Aorta (tissue), 5 donors: ENCODE results near the gene TRIM54. TPM values are rescaled to one million over a fixed set of nuclear protein-coding genes. Genes with fewer than 3 reads are reported as not detected.
"Not testable (repeated sequence)": the region's sequence is repeated elsewhere in the genome, so short reads cannot be mapped to it uniquely, and the experiment has no call there.

ENCODE experiments used
- ATAC-seq: fragments of 200-7000 bp; cut with Tn5 transposase; one replicate; pipeline ENCODE4 v1.9.1; 2022; ENCODE audit warnings: moderate library complexity; ENCODE audit not compliant: low FRiP score
- DNase-seq, 2 donors: peaks; one replicate each; pipeline ENCODE4 v3.0.0-alpha.2; 2020
- H3K27ac ChIP-seq, 2 donors: one replicate each; pipeline ENCODE4 v1.5.1; 2013; ENCODE audit warnings: low read length in 2 of 2, mild to moderate bottlenecking in 2 of 2, moderate library complexity in 2 of 2, control low read depth in 1 of 2, inconsistent platforms in 1 of 2, low read depth in 1 of 2
- H3K27me3 ChIP-seq, 2 donors: one replicate each; pipeline ENCODE4 v1.6.1; 2013; ENCODE audit warnings: control low read depth in 1 of 2, low read length in 1 of 2, mild to moderate bottlenecking in 1 of 2, moderate library complexity in 1 of 2; ENCODE audit not compliant: insufficient read depth in 2 of 2, control insufficient read depth in 1 of 2
- H3K36me3 ChIP-seq, 2 donors: one replicate each; pipeline ENCODE4 v1.6.1; 2013; ENCODE audit warnings: control low read depth in 1 of 2, low read length in 1 of 2, mild to moderate bottlenecking in 1 of 2; ENCODE audit not compliant: insufficient read depth in 2 of 2, control insufficient read depth in 1 of 2
- H3K4me1 ChIP-seq, 2 donors: one replicate each; pipeline ENCODE4 v1.6.1; 2013; ENCODE audit warnings: low read length in 2 of 2, control low read depth in 1 of 2, mild to moderate bottlenecking in 1 of 2, moderate library complexity in 1 of 2; ENCODE audit not compliant: insufficient read depth in 2 of 2, control insufficient read depth in 1 of 2
- H3K4me3 ChIP-seq, 2 donors: one replicate each; pipeline ENCODE4 v1.5.1; 2013; ENCODE audit warnings: low read length in 2 of 2, control low read depth in 1 of 2, mild to moderate bottlenecking in 1 of 2
- H3K9me3 ChIP-seq: one replicate; pipeline ENCODE4 v1.6.1; 2013; ENCODE audit warnings: mild to moderate bottlenecking, low read length; ENCODE audit not compliant: control insufficient read depth
- WGBS, 2 donors: extraction: QIAGEN DNeasy Blood & Tissue Kit; methylation state at CpG; one replicate each; pipeline ENCODE4 v1.1.7; 2013; 5-methylcytosine and 5-hydroxymethylcytosine counted together
- intact Hi-C, 2 donors: fragments of 100-400 bp; cut with DNase I; formaldehyde crosslinking; loops; one replicate each; pipeline versions ENCODE4 v1.14.2 to v1.15.0; 2022
- polyA plus RNA-seq, 2 donors: library from polyadenylated mRNA; stranded (reverse); fragments of 200-250 nt; gene quantifications; one replicate each; pipeline ENCODE4 v1.2.3, GENCODE V29; 2013
- total RNA-seq, 2 donors: library from RNA; stranded (reverse); fragmentation: NEBNext Ultra II Directional; extraction: Animal tissue kit (Norgen Biotek cat#: 25700); gene quantifications; one replicate each; pipeline ENCODE4 v1.2.1, GENCODE V29; 2021
- donor health status: healthy with polysubstance abuse.
- donor health status: Bipolar disorder and iron deficiency.
- donor health status: DM: no; HTN: no; CAD: no.
- donor health status: DM: no; HTN: no; CAD: no.
- donor health status: DM: yes; HTN: yes; CAD: no.

The TRIM54 gene
- total and polyA plus RNA-seq, 4 donors: 0.18 to 5.0 (median 0.88) TPM

- WGBS, 2 donors: 9 to 18% methylated on average over 3 of the region's 3 CpGs
- ATAC-seq: no peak
- Histone ChIP-seq H3K27ac (no peak overlapping the region), H3K9me3 (no peaks in the 10 kb centered on the region), H3K27me3 (no peaks in the 10 kb centered on the region), H3K4me1 (peaks cover 0 to 4% of the 10 kb centered on the region in 2 donors), H3K36me3 (no peaks in the 10 kb centered on the region), H3K4me3 (no peak overlapping the region)
- DNase-seq: no peak
- intact Hi-C loops: loop anchor here in 1 of 2 donors (10.0 kb wide), 1 partner anchor 324 kb away; no protein-coding TSS in a partner anchor
Measured at GRCh38 chr2:27288610-27289009, 6.4 kb downstream of the TRIM54 start.

- intact Hi-C loops: no loop called here
- Histone ChIP-seq H3K4me3 (no peak overlapping the region), H3K4me1 (peaks cover 0 to 4% of the 10 kb centered on the region in 2 donors), H3K36me3 (no peaks in the 10 kb centered on the region), H3K27me3 (no peaks in the 10 kb centered on the region), H3K9me3 (no peaks in the 10 kb centered on the region), H3K27ac (no peak overlapping the region)
- ATAC-seq: no peak
- WGBS, 2 donors: 85 to 92% methylated on average over 5 of the region's 5 CpGs
- no peak for DNase-seq
Measured at GRCh38 chr2:27290549-27290948, 8.3 kb downstream of the TRIM54 start.

- Histone ChIP-seq H3K27me3 (no peaks in the 10 kb centered on the region), H3K27ac (no peak overlapping the region), H3K36me3 (no peaks in the 10 kb centered on the region), H3K4me1 (peaks cover 0 to 4% of the 10 kb centered on the region in 2 donors), H3K9me3 (no peaks in the 10 kb centered on the region), H3K4me3 (no peak overlapping the region)
- intact Hi-C loops: no loop called here
- ATAC-seq: no peak
- no peak for DNase-seq
- 20 to 21% methylated on average over 6 of the region's 6 CpGs for WGBS, 2 donors
Measured at GRCh38 chr2:27291865-27292264, 9.6 kb downstream of the TRIM54 start.

GRCh38 chr2:27294928-27295327 lies 12.7 kb downstream of the TRIM54 start:
- WGBS, 2 donors: 87 to 88% methylated on average over 8 of the region's 8 CpGs
- H3K4me3 ChIP-seq: no peak overlapping the region
- H3K9me3 ChIP-seq: no peaks in the 10 kb centered on the region
- H3K27ac ChIP-seq: no peak overlapping the region
- peaks cover 0 to 4% of the 10 kb centered on the region in 2 donors for H3K4me1 ChIP-seq
- no peaks in the 10 kb centered on the region for H3K36me3 ChIP-seq
- H3K27me3 ChIP-seq: no peaks in the 10 kb centered on the region
- ATAC-seq (no peak), DNase-seq (no peak)
- intact Hi-C loops: no loop called here

GRCh38 chr2:27296481-27296880 lies 14.3 kb downstream of the TRIM54 start:
- Histone ChIP-seq H3K9me3 (no peaks in the 10 kb centered on the region), H3K4me3 (no peak overlapping the region), H3K27ac (no peak overlapping the region), H3K36me3 (no peaks in the 10 kb centered on the region), H3K4me1 (peaks cover 0 to 4% of the 10 kb centered on the region in 2 donors), H3K27me3 (no peaks in the 10 kb centered on the region)
- intact Hi-C loops: no loop called here
- ATAC-seq: no peak
- DNase-seq: no peak
- WGBS, 2 donors: 41 to 49% methylated on average over 4 of the region's 4 CpGs

- Histone ChIP-seq H3K27ac (no peak overlapping the region), H3K27me3 (no peaks in the 10 kb centered on the region), H3K9me3 (no peaks in the 10 kb centered on the region), H3K36me3 (no peaks in the 10 kb centered on the region), H3K4me1 (peaks cover 0 to 4% of the 10 kb centered on the region in 2 donors), H3K4me3 (no peak overlapping the region)
- DNase-seq: no peak
- WGBS, 2 donors: 82 to 86% methylated on average over 3 of the region's 3 CpGs
- ATAC-seq: no peak
- intact Hi-C loops: no loop called here
Measured at GRCh38 chr2:27297195-27297594, 15.0 kb downstream of the TRIM54 start.

- no peaks in the 10 kb centered on the region for H3K9me3 ChIP-seq
- 78 to 80% methylated on average over 18 of the region's 18 CpGs for WGBS, 2 donors
- no peaks in the 10 kb centered on the region for H3K27me3 ChIP-seq
- H3K27ac ChIP-seq: no peak overlapping the region
- intact Hi-C loops: no loop called here
- no peaks in the 10 kb centered on the region for H3K4me1 ChIP-seq
- H3K4me3 ChIP-seq: no peak overlapping the region
- no peaks in the 10 kb centered on the region for H3K36me3 ChIP-seq
- no peak for DNase-seq
- no peak for ATAC-seq
Measured at GRCh38 chr2:27298391-27299080, 16.3 kb downstream of the TRIM54 start.

GRCh38 chr2:27300606-27301005 lies 18.4 kb downstream of the TRIM54 start:
- ATAC-seq, H3K4me3 ChIP-seq, H3K4me1 ChIP-seq, DNase-seq, H3K27ac ChIP-seq, H3K27me3 ChIP-seq, H3K36me3 ChIP-seq, intact Hi-C loops, H3K9me3 ChIP-seq: not testable (repeated sequence)
- WGBS, 2 donors: 78 to 82% methylated on average over 4 of the region's 4 CpGs
